Measurements from ENCODE around the gene ERO1B. TPM values are rescaled to one million over a fixed set of nuclear protein-coding genes. Genes with fewer than 3 reads are reported as not detected.

The ERO1B gene
- total RNA-seq, 3 donors from 2014 or later (not counting 1 experiment from before 2014, with no cell fraction given): 14.7 to 17.8 (median 16.5) TPM

- WGBS (ENCODE audit: insufficient coverage): 97% methylated on average over 6 of the region's 8 CpGs
- Mint-ChIP-seq H3K9me3 (no peaks in the 10 kb centered on the region), H3K4me3 (no peak overlapping the region), H3K4me1 (no peaks in the 10 kb centered on the region), H3K27ac (no peak overlapping the region), H3K36me3 (no peaks in the 10 kb centered on the region), H3K27me3 (ENCODE audit: low read depth in 2 of 2) (peaks cover 0 to 2% of the 10 kb centered on the region in 2 donors)
- Histone ChIP-seq H3K9me3 (ENCODE audit: control insufficient read depth, insufficient read depth, low read length) (no peaks in the 10 kb centered on the region), H3K27me3 (ENCODE audit: control insufficient read depth, insufficient read depth, low read length) (no peaks in the 10 kb centered on the region), H3K4me3 (ENCODE audit: low read length) (no peak overlapping the region), H3K4me1 (ENCODE audit: control insufficient read depth, insufficient read depth, low read length) (no peaks in the 10 kb centered on the region), H3K27ac (ENCODE audit: low read length) (no peak overlapping the region), H3K36me3 (ENCODE audit: control insufficient read depth, insufficient read depth, low read length) (no peaks in the 10 kb centered on the region)
- ATAC-seq: no peak
- intact Hi-C loops (cut with micrococcal nuclease): no loop called here
- TF ChIP-seq CTCF (IDR thresholded peaks at IDR 0.05): no peak
- DNase-seq: no peak
Observed at GRCh38 chr1:236297161-236297560, 15.4 kb upstream of the ERO1B start.

GRCh38 chr1:236292425-236292824 lies 10.7 kb upstream of the ERO1B start:
- Histone ChIP-seq H3K9me3 (ENCODE audit: control insufficient read depth, insufficient read depth, low read length) (no peaks in the 10 kb centered on the region), H3K27ac (ENCODE audit: low read length) (no peak overlapping the region), H3K4me1 (ENCODE audit: control insufficient read depth, insufficient read depth, low read length) (no peaks in the 10 kb centered on the region), H3K36me3 (ENCODE audit: control insufficient read depth, insufficient read depth, low read length) (no peaks in the 10 kb centered on the region), H3K27me3 (ENCODE audit: control insufficient read depth, insufficient read depth, low read length) (no peaks in the 10 kb centered on the region), H3K4me3 (ENCODE audit: low read length) (no peak overlapping the region)
- no peak for DNase-seq
- Mint-ChIP-seq H3K9me3 (no peaks in the 10 kb centered on the region), H3K27ac (no peak overlapping the region), H3K27me3 (ENCODE audit: low read depth in 2 of 2) (peaks cover 11 to 21% of the 10 kb centered on the region in 2 donors), H3K36me3 (no peaks in the 10 kb centered on the region), H3K4me3 (no peak overlapping the region), H3K4me1 (no peaks in the 10 kb centered on the region)
- TF ChIP-seq CTCF (IDR thresholded peaks at IDR 0.05): no peak
- intact Hi-C loops (cut with micrococcal nuclease): no loop called here
- WGBS (ENCODE audit: insufficient coverage): 95% methylated on average over 3 of the region's 3 CpGs
- no peak for ATAC-seq

- Histone ChIP-seq H3K27ac (ENCODE audit: low read length) (no peak overlapping the region), H3K9me3 (ENCODE audit: control insufficient read depth, insufficient read depth, low read length) (no peaks in the 10 kb centered on the region), H3K4me3 (ENCODE audit: low read length) (no peak overlapping the region), H3K36me3 (ENCODE audit: control insufficient read depth, insufficient read depth, low read length) (no peaks in the 10 kb centered on the region), H3K4me1 (ENCODE audit: control insufficient read depth, insufficient read depth, low read length) (no peaks in the 10 kb centered on the region), H3K27me3 (ENCODE audit: control insufficient read depth, insufficient read depth, low read length) (peaks cover 2% of the 10 kb centered on the region)
- Mint-ChIP-seq H3K36me3 (no peaks in the 10 kb centered on the region), H3K27me3 (ENCODE audit: low read depth in 2 of 2) (peaks cover 24 to 34% of the 10 kb centered on the region in 2 donors), H3K9me3 (no peaks in the 10 kb centered on the region), H3K27ac (no peak overlapping the region), H3K4me3 (no peak overlapping the region), H3K4me1 (no peaks in the 10 kb centered on the region)
- DNase-seq (no peak), ATAC-seq (no peak)
- intact Hi-C loops (cut with micrococcal nuclease): loop anchor here (10.0 kb wide), 2 partner anchors 105 to 785 kb away; partner anchors contain the start of genes B3GALNT2 and EDARADD
- 88% methylated on average over 1 of the region's 1 CpG for WGBS (ENCODE audit: insufficient coverage)
- TF ChIP-seq CTCF (IDR thresholded peaks at IDR 0.05): no peak
Observed at GRCh38 chr1:236289492-236290131, 7.9 kb upstream of the ERO1B start.

- Mint-ChIP-seq H3K27ac (no peak overlapping the region), H3K4me1 (no peaks in the 10 kb centered on the region), H3K36me3 (no peaks in the 10 kb centered on the region), H3K9me3 (no peaks in the 10 kb centered on the region), H3K27me3 (ENCODE audit: low read depth in 2 of 2) (peaks cover 27 to 44% of the 10 kb centered on the region in 2 donors), H3K4me3 (no peak overlapping the region)
- intact Hi-C loops (cut with micrococcal nuclease): loop anchor here (10.0 kb wide), 2 partner anchors 106 to 784 kb away; partner anchors contain the start of genes B3GALNT2 and EDARADD
- WGBS (ENCODE audit: insufficient coverage): 90% methylated on average over 4 of the region's 5 CpGs
- DNase-seq (no peak), ATAC-seq (no peak)
- Histone ChIP-seq H3K4me1 (ENCODE audit: control insufficient read depth, insufficient read depth, low read length) (no peaks in the 10 kb centered on the region), H3K4me3 (ENCODE audit: low read length) (no peak overlapping the region), H3K36me3 (ENCODE audit: control insufficient read depth, insufficient read depth, low read length) (no peaks in the 10 kb centered on the region), H3K27me3 (ENCODE audit: control insufficient read depth, insufficient read depth, low read length) (peaks cover 2% of the 10 kb centered on the region), H3K27ac (ENCODE audit: low read length) (no peak overlapping the region), H3K9me3 (ENCODE audit: control insufficient read depth, insufficient read depth, low read length) (no peaks in the 10 kb centered on the region)
- no peak for TF ChIP-seq CTCF (IDR thresholded peaks at IDR 0.05)
Observed at GRCh38 chr1:236288620-236288976, 6.8 kb upstream of the ERO1B start.
